A673 (cell line): ENCODE measurements around the gene SSR2. TPM values are rescaled to one million over a fixed set of nuclear protein-coding genes. Genes with fewer than 3 reads are reported as not detected.

Experiments
- BruUV-seq: library from RNA; stranded (reverse); fragments of 400-500 nt; replicated peaks from 2 replicates; lab custom pipeline; 2021; lab: Mats Ljungman, UMichigan
- CTCF ChIA-PET: fragments of 300-600 bp; sonication (Branson Sonifier 250); formaldehyde crosslinking; loops from one replicate; lab custom pipeline; 2022; ENCODE audit warnings: antibody characterized with exemption; lab: Charles Lee
- POLR2A ChIA-PET: fragments of 300-600 bp; sonication (Branson Sonifier 250); formaldehyde crosslinking; loops from one replicate; lab custom pipeline; 2022; ENCODE audit warnings: antibody characterized with exemption; ENCODE audit not compliant: low non-redundant PET; lab: Charles Lee
- DNase-seq: peaks from one replicate; pipeline ENCODE4 v3.0.0-alpha.2; 2015; ENCODE audit warnings: low spot score
- H3K27ac ChIP-seq: fragments of 200-600 bp; sonication (generic); 2 replicates; pipeline ENCODE4 v1.5.1; 2016; ENCODE audit warnings: mixed run types, low read depth, mild to moderate bottlenecking, mixed read lengths, antibody characterized with exemption, low read length; ENCODE audit not compliant: poor library complexity, severe bottlenecking
- H3K27me3 ChIP-seq: fragments of 200-600 bp; sonication (generic); replicated peaks from 2 replicates; pipeline ENCODE4 v1.6.1; 2017; ENCODE audit warnings: mixed run types, low read depth, mild to moderate bottlenecking, mixed read lengths, antibody characterized with exemption, low read length; ENCODE audit not compliant: insufficient read depth, poor library complexity
- H3K36me3 ChIP-seq: fragments of 200-600 bp; sonication (generic); 2 replicates; pipeline ENCODE4 v1.6.1; 2016; ENCODE audit warnings: mixed run types, mild to moderate bottlenecking, mixed read lengths, antibody characterized with exemption, low read length; ENCODE audit not compliant: insufficient read depth, poor library complexity, severe bottlenecking
- H3K4me1 ChIP-seq: fragments of 200-600 bp; sonication (generic); 2 replicates; pipeline ENCODE4 v1.6.1; 2017; ENCODE audit warnings: mixed run types, mild to moderate bottlenecking, mixed read lengths, antibody characterized with exemption, low read length; ENCODE audit not compliant: insufficient read depth, poor library complexity, severe bottlenecking
- H3K4me3 ChIP-seq: fragments of 200-600 bp; sonication (generic); 2 replicates; pipeline ENCODE4 v1.5.1; 2016; ENCODE audit warnings: low read depth, mixed run types, mild to moderate bottlenecking, mixed read lengths, low read length; ENCODE audit not compliant: poor library complexity, severe bottlenecking
- H3K9me3 ChIP-seq: fragments of 200-600 bp; sonication (generic); 2 replicates; pipeline ENCODE4 v1.6.1; 2016; ENCODE audit warnings: mixed run types, low read depth, mild to moderate bottlenecking, mixed read lengths, antibody characterized with exemption, low read length; ENCODE audit not compliant: poor library complexity, severe bottlenecking
- EZH2 ChIP-seq: fragments of 200-600 bp; sonication (generic); IDR thresholded peaks from 2 replicates; pipeline ENCODE4 v1.6.1; 2017; ENCODE audit warnings: borderline replicate concordance, low read depth, mild to moderate bottlenecking, mixed read lengths, antibody characterized with exemption, low read length; ENCODE audit not compliant: poor library complexity, severe bottlenecking
- intact Hi-C: fragments of 100-400 bp; cut with micrococcal nuclease; formaldehyde crosslinking; loops from one replicate; pipeline ENCODE4 v1.10.0; 2022; ENCODE audit not compliant: unreplicated experiment
- total RNA-seq: library from RNA; stranded (reverse); gene quantifications from 2 replicates; pipeline ENCODE4 v1.2.3, GENCODE V29; 2021
- TF ChIP-seq, protein P1 (sequence below): fragments of 300-800, 200-600 bp; sonication (generic); conservative IDR thresholded peaks from 2 replicates; pipeline ENCODE4 v1.5.1; 2017; ENCODE audit warnings: low read depth, mild to moderate bottlenecking, antibody characterized with exemption, low read length, moderate library complexity, mixed read lengths

The SSR2 gene
- total RNA-seq, 1 experiment from 2014 or later: 233 TPM

DNA sequence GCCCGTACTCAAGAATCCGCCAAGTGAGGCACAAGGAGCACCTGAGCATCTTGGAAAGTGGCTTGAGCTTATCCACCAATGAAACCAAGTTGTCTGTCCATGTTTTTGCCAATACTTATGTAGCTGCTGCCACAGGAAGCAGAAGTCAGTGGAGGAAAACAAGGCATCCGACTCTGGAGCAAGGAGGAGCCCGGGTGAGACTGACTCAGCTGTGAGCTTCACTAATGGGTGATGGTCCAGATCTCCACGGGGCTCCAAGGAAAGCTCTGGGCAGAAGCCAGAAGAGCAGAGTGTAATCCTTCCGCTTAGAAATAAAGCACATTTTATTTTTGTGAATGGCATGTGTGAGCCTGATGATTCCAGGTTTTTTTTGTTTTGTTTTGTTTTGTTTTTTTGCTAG lies 12.3 kb upstream of the SSR2 start:
- Histone ChIP-seq H3K27me3 (no peaks in the 10 kb centered on the region), H3K4me3 (no peak overlapping the region), H3K27ac (no peak overlapping the region), H3K4me1 (no peaks in the 10 kb centered on the region), H3K9me3 (no peaks in the 10 kb centered on the region), H3K36me3 (peaks cover 7% of the 10 kb centered on the region)
- BruUV-seq: no TSS peak
- CTCF ChIA-PET: no interaction called here
- TF ChIP-seq, protein P1, sequence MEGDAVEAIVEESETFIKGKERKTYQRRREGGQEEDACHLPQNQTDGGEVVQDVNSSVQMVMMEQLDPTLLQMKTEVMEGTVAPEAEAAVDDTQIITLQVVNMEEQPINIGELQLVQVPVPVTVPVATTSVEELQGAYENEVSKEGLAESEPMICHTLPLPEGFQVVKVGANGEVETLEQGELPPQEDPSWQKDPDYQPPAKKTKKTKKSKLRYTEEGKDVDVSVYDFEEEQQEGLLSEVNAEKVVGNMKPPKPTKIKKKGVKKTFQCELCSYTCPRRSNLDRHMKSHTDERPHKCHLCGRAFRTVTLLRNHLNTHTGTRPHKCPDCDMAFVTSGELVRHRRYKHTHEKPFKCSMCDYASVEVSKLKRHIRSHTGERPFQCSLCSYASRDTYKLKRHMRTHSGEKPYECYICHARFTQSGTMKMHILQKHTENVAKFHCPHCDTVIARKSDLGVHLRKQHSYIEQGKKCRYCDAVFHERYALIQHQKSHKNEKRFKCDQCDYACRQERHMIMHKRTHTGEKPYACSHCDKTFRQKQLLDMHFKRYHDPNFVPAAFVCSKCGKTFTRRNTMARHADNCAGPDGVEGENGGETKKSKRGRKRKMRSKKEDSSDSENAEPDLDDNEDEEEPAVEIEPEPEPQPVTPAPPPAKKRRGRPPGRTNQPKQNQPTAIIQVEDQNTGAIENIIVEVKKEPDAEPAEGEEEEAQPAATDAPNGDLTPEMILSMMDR: no peak
- TF ChIP-seq EZH2: no peak
- DNase-seq: peak; percentile 57
- intact Hi-C loops: no loop called here
- POLR2A ChIA-PET: no interaction called here

DNA sequence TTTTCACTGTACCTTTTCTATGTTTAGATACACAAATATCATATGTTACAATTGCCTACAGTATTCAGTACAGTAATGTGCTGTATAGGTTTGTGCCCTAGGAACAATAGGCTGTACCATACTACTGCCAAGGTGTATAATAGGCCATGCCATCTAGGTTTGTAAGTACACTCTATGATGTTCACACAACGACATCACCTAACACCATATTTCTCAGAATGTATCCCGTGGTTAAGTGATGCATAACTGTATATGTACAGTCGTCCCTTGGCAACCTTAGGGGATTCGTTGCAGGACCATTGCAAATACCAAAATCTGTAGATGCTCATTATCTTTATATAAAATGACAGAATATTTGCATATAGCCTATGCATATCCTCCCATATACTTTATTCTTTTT lies 5.8 kb upstream of the SSR2 start:
- DNase-seq: no peak
- Histone ChIP-seq H3K27me3 (no peaks in the 10 kb centered on the region), H3K4me1 (no peaks in the 10 kb centered on the region), H3K36me3 (no peaks in the 10 kb centered on the region), H3K27ac (no peak overlapping the region), H3K9me3 (no peaks in the 10 kb centered on the region), H3K4me3 (no peak overlapping the region)
- TF ChIP-seq, protein P1: no peak
- TF ChIP-seq EZH2: no peak
- BruUV-seq: no TSS peak
- intact Hi-C loops: loop anchor here (10.0 kb wide), 1 partner anchor 108 kb away; no protein-coding TSS in a partner anchor
- POLR2A ChIA-PET: no interaction called here
- CTCF ChIA-PET: interaction anchor here (0.7 to 1.1 kb wide), 3 partner anchors 27 to 41 kb away, joined by 3 to 13 read pairs (median 10); partner anchors contain the start of genes LAMTOR2 and UBQLN4

DNA sequence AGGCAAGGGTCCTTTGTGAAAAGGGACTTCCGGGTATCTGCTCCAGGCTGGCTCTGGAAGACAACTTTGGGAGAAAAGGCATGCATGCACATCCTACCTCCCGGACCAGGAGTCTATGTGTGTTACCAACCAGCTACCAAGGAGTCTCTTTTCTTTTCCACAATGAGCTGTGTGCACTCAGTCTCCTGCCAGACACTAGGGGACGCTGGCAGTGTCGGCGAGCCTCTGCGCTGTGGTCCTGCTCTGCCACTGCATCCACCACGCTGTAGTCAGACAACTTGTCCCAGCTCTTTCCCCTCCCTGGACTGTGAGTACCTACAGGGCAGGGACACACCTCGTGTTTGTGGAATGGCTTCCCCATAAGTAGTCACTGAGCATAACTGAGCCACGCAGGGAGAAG lies 5.1 kb upstream of the SSR2 start:
- no peak overlapping the region for H3K27ac ChIP-seq
- TF ChIP-seq EZH2: no peak
- TF ChIP-seq, protein P1: peak; percentile 84
- no TSS peak for BruUV-seq
- DNase-seq: peak; percentile 78
- no peaks in the 10 kb centered on the region for H3K9me3 ChIP-seq
- no peaks in the 10 kb centered on the region for H3K4me1 ChIP-seq
- no peaks in the 10 kb centered on the region for H3K27me3 ChIP-seq
- CTCF ChIA-PET: interaction anchor here (0.7 to 1.1 kb wide), 3 partner anchors 26 to 41 kb away, joined by 3 to 13 read pairs (median 10); partner anchors contain the start of genes LAMTOR2 and UBQLN4
- H3K4me3 ChIP-seq: no peak overlapping the region
- intact Hi-C loops: loop anchor here (10.0 kb wide), 1 partner anchor 109 kb away; no protein-coding TSS in a partner anchor
- H3K36me3 ChIP-seq: no peaks in the 10 kb centered on the region
- POLR2A ChIA-PET: interaction anchor here (0.6 kb wide), 1 partner anchor 10 kb away, joined by 3 read pairs; no protein-coding TSS in a partner anchor
